HG02840 (cell line): Measurements from ENCODE around the gene CKAP2L.

Source experiments
- ATAC-seq: cut with Tn5 transposase; IDR thresholded peaks from one replicate; pipeline ENCODE4 v1.9.1; 2021; ENCODE audit warnings: mild to moderate bottlenecking, moderate library complexity, moderate number of reproducible peaks; ENCODE audit not compliant: unreplicated experiment, low FRiP score

The CKAP2L gene

GRCh38 chr2:112764071-112765044 lies at the start of gene CKAP2L:
TSS of gene CKAP2L (minus strand) at chr2:112764609. CDS start at chr2:112764598, 11 bp downstream.
- ATAC-seq, result peak; percentile 99

- no peak for ATAC-seq
These were observed 49.0 kb upstream of the CKAP2L start for GRCh38 chr2:112813280-112813966.

GRCh38 chr2:112812318-112813267 lies 48.2 kb upstream of the CKAP2L start:
- no peak for ATAC-seq

- no peak for ATAC-seq
These were observed 47.5 kb upstream of the CKAP2L start for GRCh38 chr2:112811841-112812306.

GRCh38 chr2:112811276-112811831 lies 46.9 kb upstream of the CKAP2L start:
- ATAC-seq, result no peak

GRCh38 chr2:112809112-112809511 lies 44.7 kb upstream of the CKAP2L start:
- ATAC-seq, result no peak

- no peak for ATAC-seq
These were observed 42.9 kb upstream of the CKAP2L start for GRCh38 chr2:112807233-112807807.

- ATAC-seq, result no peak
These were observed 41.1 kb upstream of the CKAP2L start for GRCh38 chr2:112805542-112805941.

GRCh38 chr2:112803691-112804521 lies 39.5 kb upstream of the CKAP2L start:
- no peak for ATAC-seq

- ATAC-seq, result no peak
These were observed 36.6 kb upstream of the CKAP2L start for GRCh38 chr2:112800881-112801583.

- ATAC-seq, result no peak
These were observed 34.9 kb upstream of the CKAP2L start for GRCh38 chr2:112798979-112799975.

- no peak for ATAC-seq
These were observed 32.1 kb upstream of the CKAP2L start for GRCh38 chr2:112796486-112796885.

- no peak for ATAC-seq
These were observed 31.4 kb upstream of the CKAP2L start for GRCh38 chr2:112795774-112796173.

GRCh38 chr2:112794841-112795240 lies 30.4 kb upstream of the CKAP2L start:
- ATAC-seq, result no peak

- peak; percentile 65 for ATAC-seq
These were observed 29.8 kb upstream of the CKAP2L start for GRCh38 chr2:112794131-112794733.

- ATAC-seq, result no peak
These were observed 29.1 kb upstream of the CKAP2L start for GRCh38 chr2:112793449-112793978.
